T-helper 22 cell (primary cell): ENCODE measurements around the gene TMEM140.
"Not testable (repeated sequence)": the region's sequence is repeated elsewhere in the genome, so short reads cannot be mapped to it uniquely, and the experiment has no call there.

Experiments used
- DNase-seq: peaks from one replicate; pipeline ENCODE4 v3.0.0-alpha.2; 2020; ENCODE audit warnings: low read depth

Gene TMEM140

GRCh38 chr7:135158874-135159273 lies 11.0 kb downstream of the TMEM140 start:
- no peak for DNase-seq

GRCh38 chr7:135159359-135160085 lies 11.7 kb downstream of the TMEM140 start:
- DNase-seq: no peak

- no peak for DNase-seq
These were observed 12.4 kb downstream of the TMEM140 start for GRCh38 chr7:135160098-135160857.

- DNase-seq: no peak
These were observed 13.2 kb downstream of the TMEM140 start for GRCh38 chr7:135160858-135161653.

- DNase-seq: no peak
These were observed 13.8 kb downstream of the TMEM140 start for GRCh38 chr7:135161669-135162068.

- DNase-seq: no peak
These were observed 14.6 kb downstream of the TMEM140 start for GRCh38 chr7:135162382-135163001.

GRCh38 chr7:135164357-135165061 lies 16.6 kb downstream of the TMEM140 start:
- no peak for DNase-seq

- no peak for DNase-seq
These were observed 18.0 kb downstream of the TMEM140 start for GRCh38 chr7:135165862-135166261.

- no peak for DNase-seq
These were observed 18.6 kb downstream of the TMEM140 start for GRCh38 chr7:135166338-135166990.

GRCh38 chr7:135167365-135167917 lies 19.6 kb downstream of the TMEM140 start:
- DNase-seq: no peak

GRCh38 chr7:135168001-135168400 lies 20.1 kb downstream of the TMEM140 start:
- DNase-seq: peak; percentile 26

- no peak for DNase-seq
These were observed 20.7 kb downstream of the TMEM140 start for GRCh38 chr7:135168489-135169140.

- peak; percentile 30 for DNase-seq
These were observed 21.5 kb downstream of the TMEM140 start for GRCh38 chr7:135169141-135169963.

GRCh38 chr7:135169964-135170273 lies 22.0 kb downstream of the TMEM140 start:
- no peak for DNase-seq

GRCh38 chr7:135170274-135170997 lies 22.6 kb downstream of the TMEM140 start, which contains the start of gene CYREN:
Gene CYREN, minus strand, starts transcription at chr7:135170707. Its CDS starts 1,785 bp downstream, at chr7:135168922.
- DNase-seq: peak; percentile 78

GRCh38 chr7:135170998-135171481 lies 23.2 kb downstream of the TMEM140 start:
- not testable (repeated sequence) for DNase-seq

- not testable (repeated sequence) for DNase-seq
These were observed 23.9 kb downstream of the TMEM140 start for GRCh38 chr7:135171581-135172291.

GRCh38 chr7:135173916-135174315 lies 26.0 kb downstream of the TMEM140 start:
- DNase-seq: not testable (repeated sequence)
